PC-3 (cell line): Measurements from ENCODE around the gene ZNF335.

Experiments used
- CTCF ChIP-seq: fragments of 300-600 bp; sonication (generic); conservative IDR thresholded peaks from 2 replicates; pipeline ENCODE4 v1.5.1; 2017; ENCODE audit warnings: antibody characterized with exemption, low read depth, mild to moderate bottlenecking, low read length
- EZH2 ChIP-seq: fragments of 300-600 bp; sonication (generic); IDR thresholded peaks from one replicate; pipeline ENCODE4 v1.6.1; 2017; ENCODE audit warnings: antibody characterized with exemption, mild to moderate bottlenecking, low read length; ENCODE audit not compliant: unreplicated experiment

GRCh38 chr20:45972500-45973183 is 639 bp upstream of the ZNF335 start:
- TF ChIP-seq CTCF: no peak
- TF ChIP-seq EZH2: no peak
